HG03432 (cell line): Measurements from ENCODE around the gene RPS4Y1.

Experiments used
- ATAC-seq: cut with Tn5 transposase; IDR thresholded peaks from one replicate; pipeline ENCODE4 v1.9.1; 2021; ENCODE audit warnings: mild to moderate bottlenecking, moderate library complexity; ENCODE audit not compliant: unreplicated experiment

Gene RPS4Y1

DNA sequence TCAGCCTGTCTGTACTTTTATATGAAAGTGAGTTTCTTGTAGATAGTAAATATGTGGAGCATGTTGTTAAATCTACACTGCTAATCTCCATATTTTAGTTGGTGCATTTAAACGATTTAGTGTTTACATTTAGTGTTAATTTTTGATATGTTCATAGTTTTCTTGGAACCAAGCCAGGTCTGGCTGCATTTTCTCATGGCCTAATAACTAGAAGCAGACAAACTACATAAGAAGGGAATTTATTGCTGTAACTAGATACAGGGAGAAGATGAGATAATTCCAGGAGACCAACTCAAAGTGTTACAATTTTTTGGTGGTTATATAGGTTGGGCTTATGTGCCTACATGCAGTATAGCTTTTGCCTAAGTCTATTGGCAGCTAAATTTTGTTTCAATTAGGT, 32.8 kb downstream of the RPS4Y1 start:
- no peak for ATAC-seq

DNA sequence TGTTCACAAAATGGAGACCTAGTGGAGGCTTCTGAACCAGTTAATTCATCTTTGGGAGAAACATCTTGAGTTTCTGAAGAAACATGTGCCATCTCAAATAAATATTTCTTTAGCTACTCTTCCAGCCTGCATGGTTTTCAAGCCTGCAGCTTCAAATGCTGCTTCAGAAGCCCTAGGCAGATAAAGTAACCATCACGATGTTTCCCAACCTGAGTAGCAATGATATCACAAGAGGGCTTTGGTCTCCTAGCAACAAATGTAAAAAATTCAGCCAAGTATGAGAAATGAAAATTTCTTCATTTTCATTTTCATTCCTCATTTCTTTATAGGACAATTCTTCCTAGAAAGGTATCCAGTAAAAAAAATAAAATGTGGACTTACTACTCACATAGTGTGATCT, 42.2 kb downstream of the RPS4Y1 start:
- no peak for ATAC-seq

DNA sequence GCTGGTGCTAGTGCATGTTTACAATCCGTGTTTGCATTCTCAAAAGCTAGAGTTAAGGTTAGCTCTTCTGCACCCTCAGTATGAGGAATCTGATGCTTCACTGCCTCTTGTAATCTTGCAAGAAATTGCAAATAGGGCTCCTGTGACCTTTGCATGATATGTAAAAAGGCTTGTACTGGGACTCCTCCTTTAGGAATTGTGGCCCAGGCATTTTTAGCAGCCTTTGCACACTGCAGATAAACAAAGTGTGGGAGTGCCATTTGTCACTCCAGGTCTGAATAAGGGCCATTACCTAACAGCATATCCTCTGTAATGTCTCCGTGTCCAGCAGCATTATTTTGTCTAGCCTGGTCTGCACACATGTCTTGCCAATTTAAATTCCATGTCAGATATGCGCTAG, 44.5 kb downstream of the RPS4Y1 start:
- no peak for ATAC-seq

DNA sequence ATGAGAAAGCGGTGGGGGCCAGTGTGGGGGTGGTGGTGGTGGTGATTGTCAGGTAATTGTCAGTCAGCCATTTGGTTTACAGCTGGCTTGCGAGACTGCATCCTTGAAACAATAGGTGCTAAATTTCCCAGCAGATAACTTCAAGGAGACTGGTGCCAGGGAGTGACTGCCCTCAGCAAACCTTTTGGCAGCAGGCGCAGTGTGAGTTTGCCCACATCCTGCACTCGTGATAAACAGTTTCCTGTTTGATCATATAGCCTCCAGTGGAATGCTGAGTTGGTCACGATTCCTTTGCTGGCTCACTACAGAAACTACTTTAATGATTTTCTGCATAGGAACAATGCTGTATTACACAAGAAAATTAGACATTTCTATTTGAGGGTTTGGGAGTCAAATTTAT, 46.0 kb downstream of the RPS4Y1 start:
- peak; percentile 28 for ATAC-seq

DNA sequence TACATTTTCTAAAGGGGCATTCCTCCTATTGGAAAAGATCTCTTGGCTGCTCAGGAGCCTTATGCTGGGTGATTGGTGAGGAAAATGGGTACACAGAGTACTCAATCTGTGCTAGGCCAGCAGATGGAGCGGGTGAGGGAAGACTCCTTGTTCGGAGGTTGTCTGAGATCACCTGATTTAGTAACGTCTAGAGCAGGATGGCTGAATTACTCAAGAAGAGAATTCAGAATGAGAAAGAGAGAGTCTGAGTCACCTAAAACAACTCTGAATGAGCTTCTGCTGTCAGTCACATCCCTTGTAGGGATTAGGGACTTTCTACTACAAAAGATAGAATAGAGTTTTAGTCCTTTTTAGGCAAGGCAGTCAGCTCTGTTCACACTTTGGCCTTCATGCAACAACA, 46.6 kb downstream of the RPS4Y1 start:
- ATAC-seq: peak; percentile 91

DNA sequence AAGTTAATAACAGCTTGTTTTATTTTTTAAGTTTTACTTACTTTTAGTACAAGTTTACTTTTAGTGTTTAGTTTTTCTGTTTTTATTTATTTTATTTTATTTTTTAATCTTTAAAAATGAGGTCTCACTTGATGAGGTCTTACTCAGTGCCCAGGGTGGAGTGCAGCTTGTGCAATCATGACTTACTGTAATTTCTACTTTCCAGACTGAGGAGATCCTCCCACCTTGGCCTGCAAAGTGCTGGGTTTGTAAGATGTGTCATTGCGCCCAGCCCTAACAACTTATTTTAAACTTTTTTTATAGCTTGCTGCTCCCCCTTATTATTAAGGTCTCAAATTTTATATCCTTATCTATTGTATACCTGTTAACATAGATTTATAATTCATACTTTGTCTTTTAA, 52.1 kb downstream of the RPS4Y1 start:
- ATAC-seq: no peak

DNA sequence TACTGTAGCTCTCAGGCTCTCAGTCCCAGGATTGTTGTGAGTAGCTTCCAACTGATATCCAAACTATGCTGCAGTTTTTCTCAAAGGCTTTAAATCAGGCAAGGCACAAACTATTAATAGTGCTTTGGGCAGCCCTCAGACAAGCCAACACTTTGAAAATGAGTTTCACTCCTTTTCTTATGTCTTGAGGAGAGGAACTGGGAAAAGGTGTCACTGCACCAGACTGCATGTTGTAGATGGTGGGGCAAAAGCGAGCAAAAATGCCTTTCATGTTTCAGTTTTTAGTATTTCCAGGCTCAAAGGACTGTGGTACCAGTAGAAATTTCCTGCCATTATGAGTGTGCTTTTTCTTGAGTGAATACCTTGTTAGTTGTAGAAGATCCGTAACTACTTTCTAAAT, 54.6 kb downstream of the RPS4Y1 start:
- peak; percentile 77 for ATAC-seq

DNA sequence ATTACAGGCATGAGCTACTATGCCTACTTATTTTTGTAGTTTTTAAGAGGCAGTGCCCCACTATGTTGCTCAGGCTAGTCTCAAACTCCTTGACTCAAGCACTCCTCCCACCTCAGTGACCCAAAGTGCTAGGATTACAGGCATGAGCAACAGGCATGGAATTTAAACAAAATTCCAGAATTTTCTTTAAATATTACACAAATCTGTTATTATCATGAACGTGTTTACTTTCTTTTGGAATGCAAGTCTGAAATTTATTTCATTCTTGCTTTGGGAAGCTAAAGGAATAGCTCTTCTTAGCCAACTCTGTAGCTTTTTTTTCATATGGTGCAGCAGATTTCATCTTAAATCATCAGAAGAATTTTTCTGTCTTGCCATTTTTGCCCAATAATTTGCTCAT, 66.0 kb downstream of the RPS4Y1 start:
- no peak for ATAC-seq

DNA sequence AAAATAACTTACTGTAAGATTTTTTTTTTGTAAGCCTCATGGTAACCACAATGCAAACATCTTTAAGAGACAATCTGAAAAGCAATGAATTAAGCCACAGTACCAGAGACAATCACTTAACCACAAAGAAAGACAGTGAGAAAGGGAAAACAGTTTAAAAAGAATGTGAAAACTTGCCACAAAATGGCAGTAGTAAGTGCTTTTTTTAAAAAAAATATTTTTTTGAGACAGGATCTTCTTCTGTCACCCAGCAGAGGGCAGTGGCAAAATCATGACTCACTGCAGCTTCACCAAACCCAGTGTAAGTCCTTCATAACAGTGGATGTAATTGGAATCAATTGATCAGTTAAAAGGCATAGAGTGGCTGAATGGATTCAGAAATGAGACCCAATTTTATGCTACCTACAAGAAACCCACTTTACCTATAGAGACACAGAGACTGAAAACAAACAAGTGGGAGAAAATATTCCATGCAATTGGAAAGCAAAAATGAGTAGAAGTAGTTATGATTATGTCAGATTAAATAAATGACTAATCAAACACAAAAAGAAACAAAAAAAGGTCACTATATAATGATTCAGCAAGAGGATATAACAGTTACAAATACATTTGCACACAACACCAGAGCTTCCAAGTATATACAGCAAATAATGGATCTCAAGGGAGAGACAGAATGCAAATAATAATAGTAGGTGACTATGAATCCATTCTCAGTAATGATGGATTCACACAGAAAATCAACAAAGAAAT, 71.8 kb downstream of the RPS4Y1 start:
- peak; percentile 72 for ATAC-seq
